Measurements from ENCODE around the gene TLR10.
"Not testable (repeated sequence)": the region's sequence is repeated elsewhere in the genome, so short reads cannot be mapped to it uniquely, and the experiment has no call there.

The TLR10 gene

DNA sequence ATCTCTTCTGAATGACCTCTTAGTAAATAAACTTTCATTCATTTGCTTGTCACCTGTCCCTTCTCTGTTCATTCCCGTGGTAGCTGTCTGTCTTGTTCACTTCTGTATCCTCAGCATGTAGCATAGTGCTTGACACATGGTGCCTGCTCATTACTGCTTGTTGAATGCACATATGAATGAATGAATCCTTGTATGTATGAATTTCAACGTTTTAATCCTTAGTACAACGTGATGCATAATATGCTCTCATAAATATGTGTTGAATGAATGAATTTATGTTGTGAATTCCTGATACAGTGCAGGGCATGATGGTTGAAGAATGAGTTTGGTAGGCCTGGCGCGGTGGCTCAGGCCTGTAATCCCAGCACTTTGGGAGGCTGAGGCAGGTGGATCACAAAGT lies 3.0 kb downstream of the TLR10 start:
- Histone ChIP-seq H3K9me3 (ENCODE audit: control insufficient read depth, low read depth, low read length) (no peaks in the 10 kb centered on the region), H3K4me1 (ENCODE audit: control insufficient read depth, low read depth, low read length) (no peaks in the 10 kb centered on the region), H3K27ac (ENCODE audit: low read length) (no peak overlapping the region), H3K27me3 (ENCODE audit: control insufficient read depth, insufficient read depth, low read length) (no peaks in the 10 kb centered on the region), H3K9ac (ENCODE audit: low read length) (no peak overlapping the region), H3K4me3 (ENCODE audit: low read length) (no peak overlapping the region), H3K36me3 (ENCODE audit: control insufficient read depth, low read depth, low read length) (no peaks in the 10 kb centered on the region)

DNA sequence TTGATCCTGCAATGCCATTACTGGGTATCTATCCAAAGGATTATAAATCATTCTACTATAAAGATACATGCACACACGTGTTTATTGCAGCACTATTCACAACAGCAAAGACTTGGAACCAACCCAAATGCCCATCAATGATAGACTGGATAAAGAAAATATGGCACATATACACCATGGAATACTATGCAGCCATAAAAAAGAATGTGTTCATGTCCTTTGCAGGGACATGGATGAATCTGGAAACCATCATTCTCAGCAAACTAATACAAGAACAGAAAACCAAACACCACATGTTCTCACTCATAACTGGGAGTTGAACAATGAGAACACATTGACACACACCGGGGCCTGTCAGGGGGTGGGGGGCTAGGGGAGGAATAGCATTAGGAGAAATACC lies 4.9 kb downstream of the TLR10 start:
- not testable (repeated sequence) for H3K4me1 ChIP-seq (ENCODE audit: control insufficient read depth, low read depth, low read length); H3K27me3 ChIP-seq (ENCODE audit: control insufficient read depth, insufficient read depth, low read length); H3K27ac ChIP-seq (ENCODE audit: low read length); H3K9me3 ChIP-seq (ENCODE audit: control insufficient read depth, low read depth, low read length); H3K4me3 ChIP-seq (ENCODE audit: low read length); H3K9ac ChIP-seq (ENCODE audit: low read length); H3K36me3 ChIP-seq (ENCODE audit: control insufficient read depth, low read depth, low read length)

DNA sequence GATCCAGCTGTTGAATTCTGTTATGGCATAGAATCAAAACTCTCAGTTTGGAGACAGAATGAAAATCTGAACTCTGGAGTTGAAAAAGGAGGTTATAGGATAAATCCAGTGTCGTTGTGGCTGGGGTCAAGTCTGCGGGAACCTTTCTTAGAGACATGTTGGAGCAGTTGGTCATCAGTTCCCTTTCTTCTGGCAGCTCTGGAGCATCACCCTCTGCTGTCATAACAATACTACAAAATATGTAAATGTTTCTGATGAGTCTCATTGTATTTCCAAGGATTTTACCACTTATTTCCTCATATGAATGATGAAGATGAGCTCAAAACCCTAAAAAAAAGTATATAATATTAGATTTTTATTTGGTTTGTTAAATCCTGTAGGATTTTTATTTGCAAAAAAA lies 7.5 kb downstream of the TLR10 start:
- Histone ChIP-seq H3K27me3 (ENCODE audit: control insufficient read depth, insufficient read depth, low read length) (no peaks in the 10 kb centered on the region), H3K4me1 (ENCODE audit: control insufficient read depth, low read depth, low read length) (no peaks in the 10 kb centered on the region), H3K27ac (ENCODE audit: low read length) (no peak overlapping the region), H3K9me3 (ENCODE audit: control insufficient read depth, low read depth, low read length) (no peaks in the 10 kb centered on the region), H3K4me3 (ENCODE audit: low read length) (no peak overlapping the region), H3K36me3 (ENCODE audit: control insufficient read depth, low read depth, low read length) (no peaks in the 10 kb centered on the region), H3K9ac (ENCODE audit: low read length) (no peak overlapping the region)

DNA sequence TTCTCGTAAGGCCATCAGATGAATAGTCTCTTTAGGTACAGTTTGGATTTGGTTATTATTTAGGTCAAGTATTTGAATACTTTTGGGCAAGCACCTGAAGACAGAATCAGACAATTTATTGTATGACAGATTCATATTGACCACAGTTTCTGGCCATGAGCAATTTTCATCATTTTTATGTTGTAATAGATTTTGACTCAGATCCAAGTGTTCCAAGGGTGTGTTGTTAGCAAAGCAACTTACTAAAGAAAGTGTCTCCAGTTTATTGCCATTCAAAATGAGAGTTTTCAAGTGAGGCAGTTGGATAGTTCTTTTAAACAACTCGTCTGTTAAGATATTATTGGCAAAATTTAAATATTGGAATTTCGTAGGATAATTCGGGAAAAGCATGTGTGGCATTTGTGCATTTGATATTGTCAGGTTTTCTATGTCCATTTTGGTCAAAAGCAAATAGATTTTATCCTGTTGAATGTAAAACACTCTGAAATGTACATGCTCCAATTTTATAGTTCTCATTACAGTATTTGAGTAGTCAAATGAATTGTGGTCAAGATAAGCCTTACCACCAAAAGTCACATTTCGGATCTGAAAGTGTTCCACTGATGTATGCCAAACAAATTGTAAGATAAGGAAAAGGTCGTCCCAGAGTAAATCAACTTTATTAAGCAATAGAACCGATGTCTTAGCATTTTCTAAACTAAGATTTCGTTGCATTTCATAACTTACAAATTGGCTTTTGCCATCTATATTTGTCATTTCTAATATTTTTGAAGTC lies 8.4 kb downstream of the TLR10 start:
- no peaks in the 10 kb centered on the region for H3K27me3 ChIP-seq (ENCODE audit: control insufficient read depth, insufficient read depth, low read length)

DNA sequence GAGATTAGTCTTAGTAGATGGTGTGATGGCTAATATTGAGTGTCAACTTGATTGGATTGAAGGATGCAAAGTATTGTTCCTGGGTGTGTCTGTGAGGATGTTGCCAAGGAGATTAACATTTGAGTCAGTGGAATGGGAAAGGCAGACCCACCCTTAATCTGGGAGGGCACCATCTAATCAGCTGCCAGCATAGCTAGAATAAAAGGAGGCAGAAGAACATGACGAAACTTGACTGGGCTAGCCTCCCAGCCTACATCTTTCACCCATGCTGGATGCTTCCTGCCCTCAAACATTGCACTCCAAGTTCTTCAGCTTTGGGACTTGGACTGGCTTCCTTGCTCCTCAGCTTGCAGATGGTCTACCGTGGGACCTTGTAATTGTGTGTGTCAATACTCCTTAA lies 12.5 kb downstream of the TLR10 start:
- not testable (repeated sequence) for H3K27ac ChIP-seq (ENCODE audit: low read length); H3K4me1 ChIP-seq (ENCODE audit: control insufficient read depth, low read depth, low read length); H3K9me3 ChIP-seq (ENCODE audit: control insufficient read depth, low read depth, low read length); H3K9ac ChIP-seq (ENCODE audit: low read length); H3K27me3 ChIP-seq (ENCODE audit: control insufficient read depth, insufficient read depth, low read length); H3K4me3 ChIP-seq (ENCODE audit: low read length); H3K36me3 ChIP-seq (ENCODE audit: control insufficient read depth, low read depth, low read length)

More for the DNA sequence above, 8.4 kb downstream of the TLR10 start:
- H3K36me3 ChIP-seq (ENCODE audit: control insufficient read depth, low read depth, low read length) = no peaks in the 10 kb centered on the region
- no peak overlapping the region for H3K9ac ChIP-seq (ENCODE audit: low read length)
- no peak overlapping the region for H3K27ac ChIP-seq (ENCODE audit: low read length)
- no peaks in the 10 kb centered on the region for H3K9me3 ChIP-seq (ENCODE audit: control insufficient read depth, low read depth, low read length)
- no peak overlapping the region for H3K4me3 ChIP-seq (ENCODE audit: low read length)
- H3K4me1 ChIP-seq (ENCODE audit: control insufficient read depth, low read depth, low read length) = no peaks in the 10 kb centered on the region

DNA sequence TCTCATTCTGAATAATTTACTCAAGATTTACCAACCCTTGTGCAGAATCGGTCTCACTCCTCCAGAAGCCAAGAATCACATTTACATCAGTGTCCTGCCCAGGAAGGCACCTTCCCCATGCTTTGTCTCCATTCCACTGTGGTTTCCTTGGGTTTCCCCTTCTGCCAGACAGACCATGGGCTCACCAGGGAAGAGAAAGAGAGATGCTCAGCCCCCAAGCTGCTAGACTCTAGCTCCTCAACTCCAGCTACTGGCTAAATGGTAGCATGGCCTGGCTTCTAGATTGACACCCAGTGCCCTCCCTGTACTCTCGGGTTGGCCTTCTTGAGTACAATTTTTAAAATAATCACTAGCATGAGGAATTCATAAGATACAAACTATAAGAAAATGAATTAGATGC lies 12.9 kb downstream of the TLR10 start:
- H3K9me3 ChIP-seq (ENCODE audit: control insufficient read depth, low read depth, low read length) = no peaks in the 10 kb centered on the region
- H3K4me1 ChIP-seq (ENCODE audit: control insufficient read depth, low read depth, low read length) = no peaks in the 10 kb centered on the region
- H3K27me3 ChIP-seq (ENCODE audit: control insufficient read depth, insufficient read depth, low read length) = no peaks in the 10 kb centered on the region
- no peaks in the 10 kb centered on the region for H3K36me3 ChIP-seq (ENCODE audit: control insufficient read depth, low read depth, low read length)
- H3K4me3 ChIP-seq (ENCODE audit: low read length) = no peak overlapping the region
- H3K27ac ChIP-seq (ENCODE audit: low read length) = no peak overlapping the region
- no peak overlapping the region for H3K9ac ChIP-seq (ENCODE audit: low read length)

DNA sequence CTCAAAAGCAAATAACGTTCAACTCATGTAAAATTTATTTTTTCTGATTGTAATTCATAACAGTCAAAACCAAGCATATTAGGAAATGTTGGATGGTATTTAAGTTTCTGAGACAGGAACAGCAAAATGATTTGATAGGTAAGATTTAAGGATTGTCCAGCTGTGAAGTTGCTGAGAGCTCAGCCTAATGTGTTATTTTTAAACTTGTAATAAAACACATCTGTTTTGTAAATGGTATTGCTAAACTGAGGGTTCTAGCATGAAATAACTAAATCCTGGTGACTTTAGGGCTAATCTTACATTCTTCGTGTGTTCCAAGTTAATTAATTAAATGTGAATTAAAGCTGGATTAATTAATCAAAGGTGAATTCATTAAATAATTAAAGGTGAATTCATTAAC lies 13.3 kb downstream of the TLR10 start:
- H3K9me3 ChIP-seq (ENCODE audit: control insufficient read depth, low read depth, low read length) = no peaks in the 10 kb centered on the region
- no peak overlapping the region for H3K9ac ChIP-seq (ENCODE audit: low read length)
- H3K27ac ChIP-seq (ENCODE audit: low read length) = no peak overlapping the region
- H3K4me1 ChIP-seq (ENCODE audit: control insufficient read depth, low read depth, low read length) = no peaks in the 10 kb centered on the region
- H3K36me3 ChIP-seq (ENCODE audit: control insufficient read depth, low read depth, low read length) = no peaks in the 10 kb centered on the region
- no peaks in the 10 kb centered on the region for H3K27me3 ChIP-seq (ENCODE audit: control insufficient read depth, insufficient read depth, low read length)
- H3K4me3 ChIP-seq (ENCODE audit: low read length) = no peak overlapping the region

DNA sequence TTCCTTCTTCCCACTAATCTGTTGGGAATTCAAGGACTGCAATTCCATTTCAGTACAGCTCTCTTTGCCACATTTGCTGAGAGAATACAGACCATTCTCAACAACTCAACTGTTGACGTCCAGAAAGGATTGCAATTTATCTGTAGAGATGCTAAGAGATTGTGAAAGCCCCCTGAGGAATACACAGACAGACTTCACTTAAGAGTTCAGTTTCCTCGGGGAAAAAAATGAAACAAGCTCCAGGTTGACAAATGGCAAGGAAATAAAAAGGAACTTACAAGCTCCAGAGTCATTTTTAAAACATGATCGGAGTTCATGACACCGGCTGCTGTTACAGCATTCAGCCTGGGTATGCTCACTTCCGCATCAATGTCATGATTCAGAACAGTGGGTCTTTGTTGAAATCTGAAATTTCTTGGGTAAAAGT lies 13.8 kb downstream of the TLR10 start:
- Histone ChIP-seq H3K36me3 (ENCODE audit: control insufficient read depth, low read depth, low read length) (no peaks in the 10 kb centered on the region), H3K9me3 (ENCODE audit: control insufficient read depth, low read depth, low read length) (no peaks in the 10 kb centered on the region), H3K4me1 (ENCODE audit: control insufficient read depth, low read depth, low read length) (no peaks in the 10 kb centered on the region), H3K27ac (ENCODE audit: low read length) (no peak overlapping the region), H3K9ac (ENCODE audit: low read length) (no peak overlapping the region), H3K27me3 (ENCODE audit: control insufficient read depth, insufficient read depth, low read length) (no peaks in the 10 kb centered on the region), H3K4me3 (ENCODE audit: low read length) (no peak overlapping the region)

DNA sequence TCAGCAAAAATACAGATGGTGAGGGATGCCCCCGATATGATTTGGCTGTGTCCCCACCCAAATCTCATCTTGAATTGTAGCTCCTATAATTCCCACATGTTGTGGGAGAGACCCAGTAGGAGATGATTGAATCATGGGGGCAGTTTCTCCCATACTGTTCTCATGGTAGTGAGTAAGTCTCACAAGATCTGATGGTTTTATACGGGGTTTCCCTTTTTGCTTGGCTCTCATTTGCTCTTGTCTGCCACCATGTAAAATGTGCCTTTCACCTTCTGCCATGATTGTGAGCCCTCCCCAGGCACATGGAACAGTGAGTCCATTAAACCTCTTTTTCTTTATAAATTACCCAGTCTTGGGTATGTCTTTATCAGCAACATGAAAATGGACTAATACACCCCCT lies 15.8 kb downstream of the TLR10 start:
- H3K9ac ChIP-seq (ENCODE audit: low read length); H3K27ac ChIP-seq (ENCODE audit: low read length); H3K9me3 ChIP-seq (ENCODE audit: control insufficient read depth, low read depth, low read length); H3K27me3 ChIP-seq (ENCODE audit: control insufficient read depth, insufficient read depth, low read length); H3K36me3 ChIP-seq (ENCODE audit: control insufficient read depth, low read depth, low read length); H3K4me1 ChIP-seq (ENCODE audit: control insufficient read depth, low read depth, low read length); H3K4me3 ChIP-seq (ENCODE audit: low read length): not testable (repeated sequence)

DNA sequence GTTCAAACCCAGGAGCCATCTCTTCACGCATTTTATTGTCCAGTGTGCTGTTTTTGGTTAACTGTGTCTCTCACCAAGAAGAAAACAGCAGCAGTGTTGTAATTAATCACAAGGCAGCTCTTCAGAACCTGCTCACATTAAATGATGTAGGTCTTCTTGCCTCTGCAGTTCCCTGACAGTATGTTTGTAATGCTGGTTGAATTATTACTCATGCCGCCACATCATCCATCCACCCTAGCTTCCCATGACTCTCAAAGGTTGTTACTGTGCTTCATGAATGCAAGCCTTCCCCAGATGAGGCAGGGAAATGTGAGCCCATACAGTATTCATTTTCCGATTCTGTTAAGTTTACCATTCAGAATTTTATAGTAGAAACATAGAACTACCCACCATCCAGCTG lies 17.4 kb downstream of the TLR10 start:
- no peaks in the 10 kb centered on the region for H3K27me3 ChIP-seq (ENCODE audit: control insufficient read depth, insufficient read depth, low read length)
- H3K27ac ChIP-seq (ENCODE audit: low read length) = no peak overlapping the region
- H3K9ac ChIP-seq (ENCODE audit: low read length) = no peak overlapping the region
- H3K4me3 ChIP-seq (ENCODE audit: low read length) = no peak overlapping the region
- no peaks in the 10 kb centered on the region for H3K4me1 ChIP-seq (ENCODE audit: control insufficient read depth, low read depth, low read length)
- H3K36me3 ChIP-seq (ENCODE audit: control insufficient read depth, low read depth, low read length) = no peaks in the 10 kb centered on the region
- no peaks in the 10 kb centered on the region for H3K9me3 ChIP-seq (ENCODE audit: control insufficient read depth, low read depth, low read length)

DNA sequence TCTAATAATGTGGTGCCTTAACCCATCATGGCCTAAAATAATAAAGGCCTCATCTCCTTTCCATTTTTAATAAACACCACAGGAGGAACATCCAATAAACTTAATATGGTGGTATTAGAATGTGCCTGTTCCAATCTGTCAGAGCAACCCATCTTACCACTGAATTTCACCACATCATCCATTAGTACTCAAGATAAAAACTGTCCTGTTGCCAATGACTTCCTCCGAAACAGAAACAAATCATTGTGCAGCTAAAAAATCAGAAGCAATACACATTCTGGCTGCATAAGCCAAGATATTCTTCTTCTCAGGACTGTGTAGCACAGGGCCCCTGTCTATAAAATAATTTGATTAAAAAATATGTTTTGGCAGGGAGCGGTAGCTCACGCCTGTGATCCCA lies 18.5 kb downstream of the TLR10 start:
- no peaks in the 10 kb centered on the region for H3K36me3 ChIP-seq (ENCODE audit: control insufficient read depth, low read depth, low read length)
- no peaks in the 10 kb centered on the region for H3K27me3 ChIP-seq (ENCODE audit: control insufficient read depth, insufficient read depth, low read length)
- H3K4me3 ChIP-seq (ENCODE audit: low read length) = no peak overlapping the region
- no peaks in the 10 kb centered on the region for H3K9me3 ChIP-seq (ENCODE audit: control insufficient read depth, low read depth, low read length)
- H3K9ac ChIP-seq (ENCODE audit: low read length) = no peak overlapping the region
- H3K4me1 ChIP-seq (ENCODE audit: control insufficient read depth, low read depth, low read length) = no peaks in the 10 kb centered on the region
- H3K27ac ChIP-seq (ENCODE audit: low read length) = no peak overlapping the region

DNA sequence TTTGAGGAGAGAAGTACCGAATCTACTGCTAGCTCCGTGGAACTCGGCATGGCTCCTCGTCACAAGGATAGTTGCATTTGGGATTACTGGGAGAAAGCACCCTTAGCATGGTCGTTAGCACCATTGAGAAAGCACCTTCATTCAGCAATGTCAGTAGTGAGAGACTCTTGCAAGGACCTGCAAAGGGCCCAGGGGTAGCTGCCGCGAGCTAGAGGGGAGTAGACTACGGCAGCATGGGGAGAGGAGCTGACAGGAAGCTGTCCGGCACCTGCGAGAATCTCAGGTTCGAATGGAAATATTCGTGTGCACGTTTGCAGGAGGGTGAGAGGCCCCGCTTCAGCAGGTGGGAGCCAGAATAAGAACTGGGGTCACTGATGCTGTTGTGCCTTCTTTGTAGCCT lies 20.2 kb downstream of the TLR10 start:
- no peak overlapping the region for H3K9ac ChIP-seq (ENCODE audit: low read length)
- no peak overlapping the region for H3K4me3 ChIP-seq (ENCODE audit: low read length)
- no peaks in the 10 kb centered on the region for H3K9me3 ChIP-seq (ENCODE audit: control insufficient read depth, low read depth, low read length)
- no peak overlapping the region for H3K27ac ChIP-seq (ENCODE audit: low read length)
- H3K4me1 ChIP-seq (ENCODE audit: control insufficient read depth, low read depth, low read length) = no peaks in the 10 kb centered on the region
- no peaks in the 10 kb centered on the region for H3K27me3 ChIP-seq (ENCODE audit: control insufficient read depth, insufficient read depth, low read length)
- H3K36me3 ChIP-seq (ENCODE audit: control insufficient read depth, low read depth, low read length) = no peaks in the 10 kb centered on the region
